ENCODE results near the gene USP47.

Gene USP47

DNA sequence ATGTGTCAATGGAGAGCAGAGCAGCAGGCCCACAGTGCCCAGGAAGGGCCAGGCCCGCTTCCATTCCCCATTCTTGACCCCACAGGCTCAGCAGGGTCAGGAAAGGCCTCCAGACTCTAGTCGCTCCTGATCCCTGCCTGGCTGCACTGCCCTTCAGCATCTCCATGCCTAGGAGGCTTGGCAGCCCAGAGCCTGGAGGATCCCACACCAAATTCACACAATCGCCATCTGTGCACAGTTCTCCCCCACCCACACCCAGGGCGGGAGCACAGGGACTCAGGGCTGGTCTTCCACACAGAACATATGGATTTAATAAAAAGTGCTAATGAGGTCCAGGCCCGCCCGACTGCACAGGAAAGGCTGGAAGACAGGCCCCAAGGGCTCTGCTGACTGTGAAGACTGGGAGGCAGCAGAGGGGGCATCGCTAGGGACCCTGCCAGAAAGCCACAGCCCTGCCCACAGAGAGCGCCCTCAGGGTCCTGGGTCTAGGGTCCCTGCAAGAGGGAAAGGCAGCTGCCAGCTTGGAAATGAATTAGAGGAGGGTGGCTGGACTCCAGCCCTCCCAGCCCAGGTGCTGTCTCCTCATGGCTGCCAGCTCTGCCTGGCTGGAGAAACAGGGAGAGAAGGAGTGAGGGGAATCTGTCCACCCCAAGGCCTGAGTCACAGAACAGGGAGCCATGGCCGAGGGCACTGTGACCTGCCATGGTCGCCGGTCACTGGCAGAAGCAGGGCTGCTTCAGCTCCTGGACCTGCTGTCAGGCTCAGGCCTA lies 126.9 kb downstream of the USP47 start:
- H3K4me1 ChIP-seq (ENCODE audit: insufficient read depth, low read length): peaks cover 6% of the 10 kb centered on the region; the same call in 1 of the 2 replicates
- no peaks in the 10 kb centered on the region for H3K9me3 ChIP-seq (ENCODE audit: insufficient read depth, low read depth, low read length)
- H3K27ac ChIP-seq (ENCODE audit: low read depth, low read length): no peak overlapping the region
- H3K36me3 ChIP-seq (ENCODE audit: insufficient read depth, low read length): no peaks in the 10 kb centered on the region
- no peaks in the 10 kb centered on the region for H3K27me3 ChIP-seq (ENCODE audit: insufficient read depth, low read length)
- 89% methylated on average over 11 of the region's 11 CpGs for WGBS
- H3K4me3 ChIP-seq (ENCODE audit: low read length): no peak overlapping the region
- no peak overlapping the region for H3K9ac ChIP-seq (ENCODE audit: low read depth, low read length)

DNA sequence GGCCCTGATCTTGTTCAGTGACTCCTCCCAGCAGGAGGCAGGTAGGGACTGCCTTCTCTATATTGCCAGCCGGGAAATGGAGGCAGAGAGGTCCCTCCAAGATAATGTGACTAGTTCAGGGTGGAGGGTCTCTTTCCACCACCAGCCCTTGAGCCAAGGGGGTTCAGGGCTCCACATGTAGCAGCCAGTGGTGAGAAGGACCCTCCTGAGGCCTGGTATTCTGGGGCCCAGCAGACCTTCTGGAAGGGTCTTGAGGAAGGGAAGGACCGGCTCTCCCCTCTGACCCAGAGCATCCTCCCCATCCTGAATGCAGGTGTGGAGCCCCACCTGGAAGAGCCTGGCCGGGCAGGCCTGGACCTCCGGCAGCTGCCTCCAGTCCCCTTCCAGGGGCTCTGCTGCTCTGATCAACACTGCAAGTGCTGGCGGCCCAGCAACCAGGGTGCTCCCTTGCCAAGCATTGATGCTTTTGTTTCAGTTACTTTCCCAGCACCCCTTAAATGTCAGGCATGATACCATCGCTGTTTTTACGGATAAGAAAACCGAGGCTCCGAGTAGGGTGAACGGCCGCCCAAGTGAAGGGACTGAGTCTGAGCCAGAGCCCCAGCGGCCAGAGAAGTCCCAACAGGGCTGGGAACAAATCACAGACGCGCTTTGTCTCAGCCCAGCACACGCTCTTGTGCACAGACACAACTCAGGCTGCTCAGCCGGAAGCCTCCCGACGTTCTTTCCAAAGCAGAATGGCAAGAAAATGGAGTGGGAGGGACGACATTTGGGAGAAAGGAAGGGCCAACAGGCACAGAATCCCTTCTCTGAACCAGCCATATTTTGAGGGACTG lies 127.8 kb downstream of the USP47 start:
- H3K27ac ChIP-seq (ENCODE audit: low read depth, low read length): no peak overlapping the region
- peaks cover 6% of the 10 kb centered on the region; the same call in 1 of the 2 replicates for H3K4me1 ChIP-seq (ENCODE audit: insufficient read depth, low read length)
- 93% methylated on average over 19 of the region's 19 CpGs for WGBS
- no peaks in the 10 kb centered on the region for H3K9me3 ChIP-seq (ENCODE audit: insufficient read depth, low read depth, low read length)
- no peaks in the 10 kb centered on the region for H3K27me3 ChIP-seq (ENCODE audit: insufficient read depth, low read length)
- no peaks in the 10 kb centered on the region for H3K36me3 ChIP-seq (ENCODE audit: insufficient read depth, low read length)
- H3K4me3 ChIP-seq (ENCODE audit: low read length): no peak overlapping the region
- no peak overlapping the region for H3K9ac ChIP-seq (ENCODE audit: low read depth, low read length)

DNA sequence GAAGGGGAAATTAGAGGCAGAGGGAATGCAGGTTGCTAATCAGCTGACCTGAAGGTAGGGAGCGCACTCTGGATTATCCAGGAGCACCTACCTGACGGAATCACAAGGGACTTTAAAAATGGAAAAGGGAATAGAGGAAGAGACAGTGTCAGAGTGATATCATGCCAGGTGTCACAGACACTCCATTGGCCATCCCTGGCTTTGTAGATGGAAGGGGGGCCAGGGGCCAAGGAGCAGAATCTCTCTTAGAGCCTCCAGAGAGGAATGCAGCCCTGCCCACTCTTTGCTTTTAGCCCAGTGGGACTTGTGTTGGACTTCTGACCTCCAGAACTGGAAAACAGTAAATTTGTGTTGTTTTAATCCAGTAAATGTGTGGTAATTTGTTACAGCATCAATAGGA lies 128.8 kb downstream of the USP47 start:
- Histone ChIP-seq H3K27me3 (ENCODE audit: insufficient read depth, low read length) (no peaks in the 10 kb centered on the region), H3K4me3 (ENCODE audit: low read length) (no peak overlapping the region), H3K27ac (ENCODE audit: low read depth, low read length) (no peak overlapping the region), H3K4me1 (ENCODE audit: insufficient read depth, low read length) (peaks cover 6% of the 10 kb centered on the region; the same call in 1 of the 2 replicates), H3K36me3 (ENCODE audit: insufficient read depth, low read length) (no peaks in the 10 kb centered on the region), H3K9ac (ENCODE audit: low read depth, low read length) (no peak overlapping the region), H3K9me3 (ENCODE audit: insufficient read depth, low read depth, low read length) (no peaks in the 10 kb centered on the region)
- WGBS: 94% methylated on average over 2 of the region's 2 CpGs

DNA sequence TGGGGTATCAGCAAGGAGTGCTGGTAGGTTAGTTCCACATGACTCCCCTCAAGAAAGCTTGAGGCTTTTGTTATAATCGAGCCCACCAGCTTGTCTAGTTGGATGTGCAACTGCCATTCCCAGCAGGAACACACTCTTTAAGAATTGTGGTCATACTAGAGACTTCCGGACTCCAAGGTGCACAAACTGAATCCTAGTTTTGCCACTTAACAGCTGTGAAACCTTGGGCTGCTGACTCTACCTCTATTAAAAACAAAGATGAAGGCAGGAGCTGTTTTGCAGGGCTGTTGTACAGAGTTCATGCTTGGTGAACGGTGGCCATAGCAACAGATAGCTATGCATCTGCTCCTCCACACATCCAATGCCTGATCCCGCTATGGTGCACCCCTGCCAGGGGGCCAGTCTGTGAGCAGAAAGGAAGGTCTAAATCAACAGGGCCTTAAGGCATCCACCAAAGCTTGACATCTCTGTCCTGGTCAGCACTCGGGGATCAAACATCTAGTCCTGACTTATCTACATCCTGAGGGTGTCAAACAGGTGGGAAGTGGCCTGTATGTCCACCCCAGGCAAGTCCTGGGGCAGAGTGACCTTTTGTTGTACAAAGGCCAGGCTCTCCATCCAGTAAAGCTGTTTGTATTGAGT lies 130.3 kb downstream of the USP47 start:
- H3K36me3 ChIP-seq (ENCODE audit: insufficient read depth, low read length): no peaks in the 10 kb centered on the region
- H3K27me3 ChIP-seq (ENCODE audit: insufficient read depth, low read length): no peaks in the 10 kb centered on the region
- peaks cover 16% of the 10 kb centered on the region; the same call in 1 of the 2 replicates for H3K4me1 ChIP-seq (ENCODE audit: insufficient read depth, low read length)
- H3K9me3 ChIP-seq (ENCODE audit: insufficient read depth, low read depth, low read length): no peaks in the 10 kb centered on the region
- no peak overlapping the region for H3K4me3 ChIP-seq (ENCODE audit: low read length)
- WGBS: 86% methylated on average over 5 of the region's 5 CpGs
- no peak overlapping the region for H3K9ac ChIP-seq (ENCODE audit: low read depth, low read length)
- no peak overlapping the region for H3K27ac ChIP-seq (ENCODE audit: low read depth, low read length)

DNA sequence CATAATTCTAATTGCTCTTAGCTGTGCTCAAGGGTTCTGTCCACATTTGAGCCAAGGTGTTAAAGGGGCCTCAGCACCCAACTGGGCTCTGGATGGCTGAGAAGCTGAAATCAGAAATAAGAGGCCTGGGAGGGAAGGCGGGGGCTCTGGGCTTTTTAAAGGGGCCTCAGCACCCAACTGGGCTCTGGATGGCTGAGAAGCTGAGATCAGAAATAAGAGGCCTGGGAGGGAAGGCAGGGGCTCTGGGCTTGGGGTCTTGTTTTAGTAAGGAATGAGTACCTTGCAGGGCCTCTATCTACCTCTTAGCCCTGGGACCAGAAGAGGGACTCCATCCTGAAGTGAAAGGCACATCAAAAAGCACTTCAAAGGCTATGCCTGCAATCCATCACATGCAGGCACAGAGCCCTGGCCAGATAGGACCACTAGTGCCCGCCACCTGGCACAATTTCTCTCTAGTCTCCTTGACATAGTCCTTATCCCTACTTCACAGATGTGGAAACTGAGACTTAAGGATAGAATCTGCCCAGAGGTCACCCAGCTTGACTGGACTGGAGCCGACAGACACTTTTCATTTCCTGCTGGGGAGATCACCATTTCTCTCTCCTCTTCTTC lies 131.1 kb downstream of the USP47 start:
- Histone ChIP-seq H3K4me1 (ENCODE audit: insufficient read depth, low read length) (peaks cover 17% of the 10 kb centered on the region; the same call in 1 of the 2 replicates), H3K9me3 (ENCODE audit: insufficient read depth, low read depth, low read length) (no peaks in the 10 kb centered on the region), H3K27ac (ENCODE audit: low read depth, low read length) (no peak overlapping the region), H3K9ac (ENCODE audit: low read depth, low read length) (no peak overlapping the region), H3K27me3 (ENCODE audit: insufficient read depth, low read length) (no peaks in the 10 kb centered on the region), H3K4me3 (ENCODE audit: low read length) (no peak overlapping the region), H3K36me3 (ENCODE audit: insufficient read depth, low read length) (no peaks in the 10 kb centered on the region)
- 74% methylated on average over 3 of the region's 3 CpGs for WGBS

DNA sequence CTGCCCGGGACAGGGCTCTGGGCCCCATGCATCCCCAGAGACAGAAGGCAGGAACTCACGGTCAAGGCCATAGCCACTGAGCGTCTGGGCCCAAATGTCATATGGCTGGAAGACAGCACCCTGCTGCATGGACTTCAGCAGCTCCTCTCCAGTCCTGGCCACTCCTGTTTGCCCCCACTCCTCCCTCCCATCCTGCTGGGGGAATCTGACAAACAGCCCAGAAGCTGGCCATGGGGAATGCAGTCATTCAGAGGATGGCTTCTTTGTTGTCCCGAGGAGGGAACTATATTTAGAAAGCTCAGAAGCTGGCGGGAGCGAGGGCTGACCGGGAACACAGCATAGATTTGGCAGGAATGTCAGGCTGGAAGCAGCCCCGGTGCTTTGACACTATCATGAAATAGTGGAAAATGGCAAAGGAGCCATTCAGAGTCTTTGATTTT lies 131.6 kb downstream of the USP47 start:
- 75% methylated on average over 8 of the region's 8 CpGs for WGBS
- no peak overlapping the region for H3K27ac ChIP-seq (ENCODE audit: low read depth, low read length)

DNA sequence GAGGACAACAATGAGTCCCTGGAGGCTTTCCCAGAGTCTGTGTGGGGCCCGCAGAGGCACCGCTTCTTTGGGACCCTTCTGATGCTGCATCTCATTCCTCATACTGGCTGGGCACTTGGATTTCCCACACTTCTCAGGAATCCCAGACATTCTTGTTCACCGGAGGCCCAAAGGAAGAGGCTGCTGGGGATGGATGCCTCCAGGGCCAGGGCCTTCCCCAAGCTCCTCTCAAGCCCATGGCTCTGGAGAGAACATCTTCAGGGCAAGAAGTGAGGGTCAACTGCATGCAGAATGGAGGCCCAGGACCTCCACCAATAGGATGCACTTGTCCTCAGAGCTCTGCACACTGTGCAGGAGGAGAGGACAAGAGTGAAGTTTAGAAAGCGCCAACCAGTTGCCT lies 132.1 kb downstream of the USP47 start:
- Histone ChIP-seq H3K36me3 (ENCODE audit: insufficient read depth, low read length) (no peaks in the 10 kb centered on the region), H3K4me3 (ENCODE audit: low read length) (no peak overlapping the region), H3K27me3 (ENCODE audit: insufficient read depth, low read length) (no peaks in the 10 kb centered on the region), H3K4me1 (ENCODE audit: insufficient read depth, low read length) (peaks cover 17% of the 10 kb centered on the region; the same call in 1 of the 2 replicates), H3K27ac (ENCODE audit: low read depth, low read length) (no peak overlapping the region), H3K9me3 (ENCODE audit: insufficient read depth, low read depth, low read length) (no peaks in the 10 kb centered on the region), H3K9ac (ENCODE audit: low read depth, low read length) (no peak overlapping the region)
- 94% methylated on average over 4 of the region's 4 CpGs for WGBS

More for the DNA sequence above, 131.6 kb downstream of the USP47 start:
- H3K36me3 ChIP-seq (ENCODE audit: insufficient read depth, low read length): no peaks in the 10 kb centered on the region
- H3K4me1 ChIP-seq (ENCODE audit: insufficient read depth, low read length): peaks cover 17% of the 10 kb centered on the region; the same call in 1 of the 2 replicates
- no peaks in the 10 kb centered on the region for H3K9me3 ChIP-seq (ENCODE audit: insufficient read depth, low read depth, low read length)
- H3K9ac ChIP-seq (ENCODE audit: low read depth, low read length): no peak overlapping the region
- H3K4me3 ChIP-seq (ENCODE audit: low read length): no peak overlapping the region
- no peaks in the 10 kb centered on the region for H3K27me3 ChIP-seq (ENCODE audit: insufficient read depth, low read length)

DNA sequence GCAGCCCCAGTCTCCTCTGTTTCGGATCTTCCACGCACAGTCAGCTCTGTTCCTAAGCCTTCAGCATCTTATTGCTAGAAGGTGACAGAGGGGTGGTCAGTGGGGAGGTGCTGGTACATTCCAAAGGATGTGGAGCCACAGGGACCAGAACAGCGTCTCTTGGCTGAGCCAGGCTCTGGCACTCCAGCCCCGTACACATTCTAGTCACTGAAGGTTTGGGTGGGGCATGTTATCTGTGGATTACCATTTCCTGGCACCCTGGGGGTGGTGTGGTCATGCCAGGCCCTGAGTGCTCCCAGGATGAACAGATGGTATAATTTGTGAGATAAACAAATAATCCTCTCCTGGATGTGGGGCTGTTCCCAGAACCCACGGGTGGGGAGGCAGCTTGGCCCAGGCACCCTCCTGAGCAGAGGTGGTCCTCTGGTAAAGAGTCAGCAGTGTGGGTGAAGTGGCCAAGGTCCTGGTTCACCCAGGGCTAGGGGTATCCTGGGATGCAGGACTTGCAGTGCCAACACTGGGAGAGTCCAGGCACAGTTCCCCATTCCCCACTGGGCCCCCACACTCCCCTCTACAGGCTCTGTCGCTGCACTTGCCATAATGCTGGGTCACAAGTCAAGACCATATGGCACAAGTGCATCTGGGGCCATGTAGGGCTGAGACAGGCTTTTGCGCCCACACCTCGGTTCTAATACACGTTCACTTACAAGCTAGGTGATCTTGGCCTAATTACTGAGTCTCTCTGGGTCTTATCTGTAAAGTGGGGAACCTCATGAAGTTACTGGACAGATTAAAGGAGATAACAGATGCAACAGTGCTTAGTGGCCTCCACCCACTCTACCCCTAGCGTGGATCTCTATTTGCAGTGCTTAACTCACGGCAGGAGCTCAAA lies 133.7 kb downstream of the USP47 start:
- Histone ChIP-seq H3K4me3 (ENCODE audit: low read length) (no peak overlapping the region), H3K27ac (ENCODE audit: low read depth, low read length) (no peak overlapping the region), H3K4me1 (ENCODE audit: insufficient read depth, low read length) (peaks cover 17% of the 10 kb centered on the region; the same call in 1 of the 2 replicates), H3K9me3 (ENCODE audit: insufficient read depth, low read depth, low read length) (no peaks in the 10 kb centered on the region), H3K27me3 (ENCODE audit: insufficient read depth, low read length) (no peaks in the 10 kb centered on the region), H3K36me3 (ENCODE audit: insufficient read depth, low read length) (no peaks in the 10 kb centered on the region), H3K9ac (ENCODE audit: low read depth, low read length) (no peak overlapping the region)
- WGBS: 88% methylated on average over 11 of the region's 11 CpGs

DNA sequence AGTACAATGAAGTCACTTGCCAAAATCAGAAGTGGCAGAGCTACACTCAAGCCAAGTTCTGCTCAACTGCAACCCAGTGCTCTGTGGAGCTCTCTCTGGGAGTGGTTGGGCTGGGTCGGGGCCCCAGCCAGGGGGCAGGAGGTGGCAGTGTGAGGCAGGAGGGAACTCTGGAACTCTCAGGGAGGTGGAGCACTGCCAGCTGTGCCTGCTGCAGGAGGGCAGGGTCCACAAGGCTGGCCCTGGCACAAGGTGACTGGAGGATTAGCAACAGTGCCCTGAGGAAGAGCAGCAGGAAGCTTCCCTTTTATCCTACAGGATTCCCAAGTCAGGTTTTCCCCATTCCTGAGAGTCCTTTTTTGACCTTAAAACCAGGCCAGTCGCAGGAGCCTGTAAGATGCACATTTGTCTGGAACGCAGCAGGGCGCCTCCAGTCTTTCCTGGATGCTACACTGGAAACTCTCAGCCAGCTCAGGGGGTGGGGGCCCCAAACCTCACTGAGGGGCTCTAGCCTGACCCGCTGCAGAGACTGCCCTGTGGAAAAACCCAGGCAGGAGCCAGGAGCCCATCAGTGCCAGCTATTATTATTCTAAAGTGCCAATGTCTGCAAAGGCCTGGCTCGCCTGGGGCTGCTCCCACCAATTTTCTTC lies 134.8 kb downstream of the USP47 start:
- Histone ChIP-seq H3K9ac (ENCODE audit: low read depth, low read length) (no peak overlapping the region), H3K27me3 (ENCODE audit: insufficient read depth, low read length) (no peaks in the 10 kb centered on the region), H3K9me3 (ENCODE audit: insufficient read depth, low read depth, low read length) (no peaks in the 10 kb centered on the region), H3K4me1 (ENCODE audit: insufficient read depth, low read length) (peaks cover 17% of the 10 kb centered on the region; the same call in 1 of the 2 replicates), H3K36me3 (ENCODE audit: insufficient read depth, low read length) (no peaks in the 10 kb centered on the region), H3K27ac (ENCODE audit: low read depth, low read length) (no peak overlapping the region), H3K4me3 (ENCODE audit: low read length) (no peak overlapping the region)
- WGBS: 80% methylated on average over 6 of the region's 6 CpGs
